ENCODE data around the gene TAX1BP3.

DNA sequence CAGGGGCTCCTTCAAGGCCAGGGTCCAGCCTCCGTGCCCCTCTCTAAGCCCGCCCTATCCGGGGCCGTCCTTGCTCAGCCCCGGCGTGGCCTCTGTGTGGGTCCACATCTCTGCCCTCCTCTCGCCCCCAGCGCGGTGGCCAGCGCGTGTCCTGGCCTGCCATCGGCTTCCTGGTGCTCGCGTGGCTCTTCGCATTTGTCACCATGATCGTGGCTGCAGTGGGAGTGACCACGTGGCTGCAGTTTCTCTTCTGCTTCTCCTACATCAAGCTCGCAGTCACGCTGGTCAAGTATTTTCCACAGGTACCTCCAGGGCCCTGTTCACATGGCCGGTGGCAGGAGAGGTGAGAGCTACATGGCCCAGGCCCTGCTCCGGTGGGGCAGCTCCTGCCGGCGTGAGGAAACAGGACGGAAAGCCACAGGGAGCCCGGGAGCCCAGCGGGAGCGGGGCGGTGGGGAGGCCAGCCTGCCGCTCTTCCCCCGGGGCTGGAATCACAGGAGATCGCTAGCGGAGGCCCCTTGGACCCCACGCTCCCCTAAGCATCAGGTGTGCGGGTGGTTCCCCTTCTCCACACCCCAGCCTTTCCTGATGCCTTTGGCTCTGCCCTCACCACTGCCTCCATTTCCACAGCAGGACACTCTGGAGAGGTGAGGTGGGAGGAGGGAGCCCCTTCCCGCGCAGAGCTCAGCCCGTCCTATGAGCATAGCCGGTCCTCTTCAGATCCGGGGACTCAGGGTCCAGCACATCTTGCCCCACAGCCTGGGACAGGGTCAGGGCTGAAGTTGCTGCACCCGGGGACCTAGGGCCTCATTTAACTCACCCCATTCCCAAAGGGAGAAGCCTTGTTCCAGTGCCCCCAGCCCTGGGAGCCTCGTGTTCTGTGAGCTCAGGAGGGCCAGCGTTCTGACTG lies 10.2 kb downstream of the TAX1BP3 start:
- TF ChIP-seq, protein P1, sequence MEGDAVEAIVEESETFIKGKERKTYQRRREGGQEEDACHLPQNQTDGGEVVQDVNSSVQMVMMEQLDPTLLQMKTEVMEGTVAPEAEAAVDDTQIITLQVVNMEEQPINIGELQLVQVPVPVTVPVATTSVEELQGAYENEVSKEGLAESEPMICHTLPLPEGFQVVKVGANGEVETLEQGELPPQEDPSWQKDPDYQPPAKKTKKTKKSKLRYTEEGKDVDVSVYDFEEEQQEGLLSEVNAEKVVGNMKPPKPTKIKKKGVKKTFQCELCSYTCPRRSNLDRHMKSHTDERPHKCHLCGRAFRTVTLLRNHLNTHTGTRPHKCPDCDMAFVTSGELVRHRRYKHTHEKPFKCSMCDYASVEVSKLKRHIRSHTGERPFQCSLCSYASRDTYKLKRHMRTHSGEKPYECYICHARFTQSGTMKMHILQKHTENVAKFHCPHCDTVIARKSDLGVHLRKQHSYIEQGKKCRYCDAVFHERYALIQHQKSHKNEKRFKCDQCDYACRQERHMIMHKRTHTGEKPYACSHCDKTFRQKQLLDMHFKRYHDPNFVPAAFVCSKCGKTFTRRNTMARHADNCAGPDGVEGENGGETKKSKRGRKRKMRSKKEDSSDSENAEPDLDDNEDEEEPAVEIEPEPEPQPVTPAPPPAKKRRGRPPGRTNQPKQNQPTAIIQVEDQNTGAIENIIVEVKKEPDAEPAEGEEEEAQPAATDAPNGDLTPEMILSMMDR (IDR thresholded peaks at IDR 0.05; ENCODE audit: insufficient read depth, low read length) = no peak
- TF ChIP-seq POLR2AphosphoS5 (IDR thresholded peaks at IDR 0.05; ENCODE audit: low read depth) (no peak), SPI1 (IDR thresholded peaks at IDR 0.05; ENCODE audit: borderline replicate concordance, low read depth) (no peak)
- TF ChIP-seq, protein P2, sequence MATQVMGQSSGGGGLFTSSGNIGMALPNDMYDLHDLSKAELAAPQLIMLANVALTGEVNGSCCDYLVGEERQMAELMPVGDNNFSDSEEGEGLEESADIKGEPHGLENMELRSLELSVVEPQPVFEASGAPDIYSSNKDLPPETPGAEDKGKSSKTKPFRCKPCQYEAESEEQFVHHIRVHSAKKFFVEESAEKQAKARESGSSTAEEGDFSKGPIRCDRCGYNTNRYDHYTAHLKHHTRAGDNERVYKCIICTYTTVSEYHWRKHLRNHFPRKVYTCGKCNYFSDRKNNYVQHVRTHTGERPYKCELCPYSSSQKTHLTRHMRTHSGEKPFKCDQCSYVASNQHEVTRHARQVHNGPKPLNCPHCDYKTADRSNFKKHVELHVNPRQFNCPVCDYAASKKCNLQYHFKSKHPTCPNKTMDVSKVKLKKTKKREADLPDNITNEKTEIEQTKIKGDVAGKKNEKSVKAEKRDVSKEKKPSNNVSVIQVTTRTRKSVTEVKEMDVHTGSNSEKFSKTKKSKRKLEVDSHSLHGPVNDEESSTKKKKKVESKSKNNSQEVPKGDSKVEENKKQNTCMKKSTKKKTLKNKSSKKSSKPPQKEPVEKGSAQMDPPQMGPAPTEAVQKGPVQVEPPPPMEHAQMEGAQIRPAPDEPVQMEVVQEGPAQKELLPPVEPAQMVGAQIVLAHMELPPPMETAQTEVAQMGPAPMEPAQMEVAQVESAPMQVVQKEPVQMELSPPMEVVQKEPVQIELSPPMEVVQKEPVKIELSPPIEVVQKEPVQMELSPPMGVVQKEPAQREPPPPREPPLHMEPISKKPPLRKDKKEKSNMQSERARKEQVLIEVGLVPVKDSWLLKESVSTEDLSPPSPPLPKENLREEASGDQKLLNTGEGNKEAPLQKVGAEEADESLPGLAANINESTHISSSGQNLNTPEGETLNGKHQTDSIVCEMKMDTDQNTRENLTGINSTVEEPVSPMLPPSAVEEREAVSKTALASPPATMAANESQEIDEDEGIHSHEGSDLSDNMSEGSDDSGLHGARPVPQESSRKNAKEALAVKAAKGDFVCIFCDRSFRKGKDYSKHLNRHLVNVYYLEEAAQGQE (IDR thresholded peaks at IDR 0.05; ENCODE audit: insufficient replicate concordance, low read depth) = no peak
